GM19452 (cell line): ENCODE data around the gene NOSTRIN.
"Not testable (repeated sequence)": the region's sequence is repeated elsewhere in the genome, so short reads cannot be mapped to it uniquely, and the experiment has no call there.

ENCODE experiments used
- ATAC-seq: cut with Tn5 transposase; IDR thresholded peaks from one replicate; pipeline ENCODE4 v1.9.1; 2021; ENCODE audit not compliant: unreplicated experiment

The NOSTRIN gene

GRCh38 chr2:168801961-168802858 lies at the start of gene NOSTRIN:
Gene NOSTRIN, plus strand, starts transcription at chr2:168802637. Its CDS starts 10 bp downstream, at chr2:168802647.
- ATAC-seq, result no peak

GRCh38 chr2:168753765-168754329 lies 48.6 kb upstream of the NOSTRIN start:
- no peak for ATAC-seq

GRCh38 chr2:168757223-168757622 lies 45.2 kb upstream of the NOSTRIN start:
- no peak for ATAC-seq

- ATAC-seq, result peak; percentile 74
These were observed 43.2 kb upstream of the NOSTRIN start for GRCh38 chr2:168758970-168759820.

GRCh38 chr2:168765401-168765800 lies 37.0 kb upstream of the NOSTRIN start:
- no peak for ATAC-seq

- ATAC-seq, result no peak
These were observed 35.8 kb upstream of the NOSTRIN start for GRCh38 chr2:168766600-168766999.

- no peak for ATAC-seq
These were observed 35.2 kb upstream of the NOSTRIN start for GRCh38 chr2:168767258-168767657.

GRCh38 chr2:168768357-168768756 lies 34.1 kb upstream of the NOSTRIN start:
- ATAC-seq, result not testable (repeated sequence)

GRCh38 chr2:168770796-168771195 lies 31.6 kb upstream of the NOSTRIN start:
- ATAC-seq, result no peak

GRCh38 chr2:168772704-168773103 lies 29.7 kb upstream of the NOSTRIN start:
- ATAC-seq, result no peak

- ATAC-seq, result no peak
These were observed 29.3 kb upstream of the NOSTRIN start for GRCh38 chr2:168773128-168773527.

GRCh38 chr2:168773719-168774521 lies 28.5 kb upstream of the NOSTRIN start:
- ATAC-seq, result peak; percentile 76

GRCh38 chr2:168775837-168776236 lies 26.6 kb upstream of the NOSTRIN start:
- ATAC-seq, result no peak

- no peak for ATAC-seq
These were observed 21.8 kb upstream of the NOSTRIN start for GRCh38 chr2:168780669-168781071.

- ATAC-seq, result no peak
These were observed 21.1 kb upstream of the NOSTRIN start for GRCh38 chr2:168781191-168781817.

GRCh38 chr2:168782271-168782670 lies 20.2 kb upstream of the NOSTRIN start:
- ATAC-seq, result no peak

- no peak for ATAC-seq
These were observed 17.4 kb upstream of the NOSTRIN start for GRCh38 chr2:168784993-168785392.

- ATAC-seq, result no peak
These were observed 15.2 kb upstream of the NOSTRIN start for GRCh38 chr2:168787098-168787781.

- ATAC-seq, result no peak
These were observed 14.6 kb upstream of the NOSTRIN start for GRCh38 chr2:168787782-168788376.
